Forelimb muscle (tissue), 1 donor: ENCODE measurements around the gene TRIM54. TPM values are rescaled to one million over a fixed set of nuclear protein-coding genes. Genes with fewer than 3 reads are reported as not detected.
A peak's percentile ranks its signal among the peaks of the same experiment; 100 is the strongest.
"Not testable (repeated sequence)": the region's sequence is repeated elsewhere in the genome, so short reads cannot be mapped to it uniquely, and the experiment has no call there.

Experiments used
- DNase-seq: peaks from one replicate; pipeline ENCODE4 v3.0.0-alpha.2; 2013; ENCODE audit warnings: low read depth
- polyA plus RNA-seq: library from polyadenylated mRNA; unstranded; fragments of 120-200 nt; gene quantifications from one replicate; pipeline ENCODE4 v1.2.1, GENCODE V29; 2013; ENCODE audit not compliant: insufficient read length

TRIM54 gene
- polyA plus RNA-seq, 1 donor: 105 TPM

GRCh38 chr2:27312152-27312551 is 29.9 kb downstream of the TRIM54 start:
- DNase-seq: no peak

- DNase-seq: no peak
Observed at GRCh38 chr2:27313882-27314645, 31.8 kb downstream of the TRIM54 start.

GRCh38 chr2:27314709-27315108 is 32.5 kb downstream of the TRIM54 start:
- no peak for DNase-seq

GRCh38 chr2:27315122-27315521 is 32.9 kb downstream of the TRIM54 start:
- no peak for DNase-seq

- DNase-seq: no peak
Observed at GRCh38 chr2:27316655-27317412, 34.6 kb downstream of the TRIM54 start.

- not testable (repeated sequence) for DNase-seq
Observed at GRCh38 chr2:27319839-27320238, 37.6 kb downstream of the TRIM54 start.

GRCh38 chr2:27320958-27321543 is 38.8 kb downstream of the TRIM54 start:
- no peak for DNase-seq

GRCh38 chr2:27322301-27322765 is 40.1 kb downstream of the TRIM54 start:
- DNase-seq: no peak

GRCh38 chr2:27322766-27323595 is 40.8 kb downstream of the TRIM54 start, which contains the start of gene MPV17:
Gene MPV17 (minus strand): TSS chr2:27323097. CDS start chr2:27322517, 580 bp downstream.
- DNase-seq: peak; percentile 77

GRCh38 chr2:27323596-27324285 is 41.5 kb downstream of the TRIM54 start:
- DNase-seq: no peak

GRCh38 chr2:27324720-27325119 is 42.5 kb downstream of the TRIM54 start:
- DNase-seq: no peak

- DNase-seq: no peak
Observed at GRCh38 chr2:27335311-27335710, 53.1 kb downstream of the TRIM54 start.

- DNase-seq: no peak
Observed at GRCh38 chr2:27336173-27336572, 53.9 kb downstream of the TRIM54 start.

GRCh38 chr2:27347641-27348040 is 65.4 kb downstream of the TRIM54 start:
- DNase-seq: no peak

GRCh38 chr2:27350106-27350693 is 68.0 kb downstream of the TRIM54 start:
- no peak for DNase-seq

GRCh38 chr2:27351802-27352598 is 69.8 kb downstream of the TRIM54 start:
- DNase-seq: no peak

- not testable (repeated sequence) for DNase-seq
Observed at GRCh38 chr2:27353386-27353761, 71.1 kb downstream of the TRIM54 start.

- DNase-seq: no peak
Observed at GRCh38 chr2:27353762-27354596, 71.8 kb downstream of the TRIM54 start.

- DNase-seq: no peak
Observed at GRCh38 chr2:27354597-27354927, 72.3 kb downstream of the TRIM54 start.
